Trophoblast cell (in vitro differentiated cells and primary cell): ENCODE results near the gene NDRG3.

Source experiments
- DNase-seq, 2 donors: peaks; one replicate each; pipeline ENCODE4 v3.0.0-alpha.2; 2016
- H2AFZ ChIP-seq: 2 replicates; pipeline ENCODE4 v1.6.1; 2013; ENCODE audit warnings: low read length, moderate library complexity, mild to moderate bottlenecking; ENCODE audit not compliant: insufficient read depth, poor library complexity
- H2AK5ac ChIP-seq: 2 replicates; pipeline ENCODE4 v1.6.1; 2013; ENCODE audit warnings: mild to moderate bottlenecking, low read length
- H2BK120ac ChIP-seq: 2 replicates; pipeline ENCODE4 v1.6.1; 2013; ENCODE audit warnings: low read length, mild to moderate bottlenecking, moderate library complexity; ENCODE audit not compliant: insufficient read depth, poor library complexity
- H2BK12ac ChIP-seq: 2 replicates; pipeline ENCODE4 v1.6.1; 2013; ENCODE audit warnings: mild to moderate bottlenecking, low read length, moderate library complexity
- H2BK5ac ChIP-seq: 2 replicates; pipeline ENCODE4 v1.6.1; 2013; ENCODE audit warnings: low read length, low read depth, moderate library complexity, mild to moderate bottlenecking; ENCODE audit not compliant: poor library complexity
- H3K14ac ChIP-seq: 2 replicates; pipeline ENCODE4 v1.6.1; 2013; ENCODE audit warnings: mild to moderate bottlenecking, low read length
- H3K18ac ChIP-seq: 2 replicates; pipeline ENCODE4 v1.6.1; 2013; ENCODE audit warnings: mild to moderate bottlenecking, low read length
- H3K23ac ChIP-seq: 2 replicates; pipeline ENCODE4 v1.6.1; 2013; ENCODE audit warnings: low read length
- H3K27ac ChIP-seq: 2 replicates; pipeline ENCODE4 v1.5.1; 2013; ENCODE audit warnings: low read depth, mild to moderate bottlenecking, inconsistent platforms, low read length, moderate library complexity
- H3K27me3 ChIP-seq: 2 replicates; pipeline ENCODE4 v1.6.1; 2013; ENCODE audit warnings: inconsistent platforms, mild to moderate bottlenecking, low read length, moderate library complexity; ENCODE audit not compliant: insufficient read depth
- H3K36me3 ChIP-seq, 2 experiments: 1 replicate in 1 of 2; 2 replicates in 1 of 2; pipeline ENCODE4 v1.6.1; 2013; ENCODE audit warnings: low read length in 2 of 2, mild to moderate bottlenecking in 2 of 2, moderate library complexity in 1 of 2; ENCODE audit not compliant: insufficient read depth in 2 of 2, control insufficient read depth in 1 of 2
- H3K4ac ChIP-seq: 2 replicates; pipeline ENCODE4 v1.6.1; 2013; ENCODE audit warnings: low read depth, mild to moderate bottlenecking, low read length, moderate library complexity
- H3K4me1 ChIP-seq, 2 experiments: 1 replicate in 1 of 2; 2 replicates in 1 of 2; pipeline ENCODE4 v1.6.1; 2013; ENCODE audit warnings: low read length in 2 of 2, mild to moderate bottlenecking in 2 of 2, moderate library complexity in 1 of 2; ENCODE audit not compliant: insufficient read depth in 2 of 2, control insufficient read depth in 1 of 2
- H3K4me2 ChIP-seq: 2 replicates; pipeline ENCODE4 v1.6.1; 2013; ENCODE audit warnings: inconsistent platforms, mild to moderate bottlenecking, low read length, moderate library complexity
- H3K4me3 ChIP-seq: 2 replicates; pipeline ENCODE4 v1.5.1; 2013; ENCODE audit warnings: mild to moderate bottlenecking, low read depth, low read length, inconsistent platforms
- H3K79me1 ChIP-seq: one replicate; pipeline ENCODE4 v1.6.1; 2013; ENCODE audit warnings: low read length
- H3K79me2 ChIP-seq: 2 replicates; pipeline ENCODE4 v1.6.1; 2013; ENCODE audit warnings: low read length, mild to moderate bottlenecking; ENCODE audit not compliant: control insufficient read depth, insufficient read depth, poor library complexity
- H3K9ac ChIP-seq: 2 replicates; pipeline ENCODE4 v1.6.1; 2013; ENCODE audit warnings: mild to moderate bottlenecking, low read length
- H3K9me3 ChIP-seq: 2 replicates; pipeline ENCODE4 v1.6.1; 2013; ENCODE audit warnings: low read depth, mild to moderate bottlenecking, control low read depth, inconsistent platforms, low read length; ENCODE audit not compliant: insufficient read depth
- H4K12ac ChIP-seq: 2 replicates; pipeline ENCODE4 v1.6.1; 2013; ENCODE audit warnings: low read depth, mild to moderate bottlenecking, low read length, moderate library complexity
- H4K8ac ChIP-seq: 2 replicates; pipeline ENCODE4 v1.6.1; 2013; ENCODE audit warnings: low read depth, mild to moderate bottlenecking, low read length, moderate library complexity
- H4K91ac ChIP-seq: one replicate; pipeline ENCODE4 v1.6.1; 2013; ENCODE audit warnings: low read depth, mild to moderate bottlenecking, low read length, moderate library complexity
- WGBS: extraction: QIAGEN DNeasy Blood & Tissue Kit; methylation state at CpG from one replicate; pipeline ENCODE4 v1.1.7; 2013; ENCODE audit warnings: missing lambda C conversion rate; ENCODE audit not compliant: insufficient read length, insufficient coverage; ENCODE audit errors: extremely low coverage; 5-methylcytosine and 5-hydroxymethylcytosine counted together

NDRG3 gene

GRCh38 chr20:36736451-36737182, 9.3 kb downstream of the NDRG3 start:
- H2BK12ac ChIP-seq = no peak overlapping the region
- H3K9me3 ChIP-seq = no peaks in the 10 kb centered on the region
- DNase-seq = peak in 1 of 2 donors; percentile 12
- no peak overlapping the region for H4K12ac ChIP-seq
- no peak overlapping the region for H2BK120ac ChIP-seq
- H2AFZ ChIP-seq = no peak overlapping the region
- H4K91ac ChIP-seq = no peak overlapping the region
- no peaks in the 10 kb centered on the region for H3K79me1 ChIP-seq
- no peak overlapping the region for H3K23ac ChIP-seq
- no peak overlapping the region for H3K27ac ChIP-seq
- no peak overlapping the region for H2AK5ac ChIP-seq
- H3K14ac ChIP-seq = no peak overlapping the region
- no peak overlapping the region for H3K4me2 ChIP-seq
- H3K4me1 ChIP-seq = peaks cover 3 to 5% of the 10 kb centered on the region in 2 experiments
- H4K8ac ChIP-seq = no peak overlapping the region
- no peak overlapping the region for H3K4ac ChIP-seq
- no peak overlapping the region for H3K18ac ChIP-seq
- H2BK5ac ChIP-seq = no peak overlapping the region
- H3K79me2 ChIP-seq = no peaks in the 10 kb centered on the region
- no peak overlapping the region for H3K9ac ChIP-seq
- no peak overlapping the region for H3K4me3 ChIP-seq
- H3K36me3 ChIP-seq = no peaks in the 10 kb centered on the region
- WGBS = no CpG with 5 or more reads among the region's 3 CpGs
- no peaks in the 10 kb centered on the region for H3K27me3 ChIP-seq

- Histone ChIP-seq H2BK120ac (no peak overlapping the region), H3K18ac (no peak overlapping the region), H3K23ac (no peak overlapping the region), H2AK5ac (no peak overlapping the region), H2BK5ac (no peak overlapping the region), H3K9ac (no peak overlapping the region), H3K27ac (no peak overlapping the region), H3K36me3 (no peaks in the 10 kb centered on the region), H3K4me2 (no peak overlapping the region), H3K4ac (no peak overlapping the region), H3K4me3 (no peak overlapping the region), H3K27me3 (no peaks in the 10 kb centered on the region), H3K9me3 (no peaks in the 10 kb centered on the region), H4K8ac (no peak overlapping the region), H3K14ac (no peak overlapping the region), H4K91ac (no peak overlapping the region), H3K4me1 (peaks cover 3 to 5% of the 10 kb centered on the region in 2 experiments), H3K79me2 (no peaks in the 10 kb centered on the region), H2BK12ac (no peak overlapping the region), H3K79me1 (no peaks in the 10 kb centered on the region), H2AFZ (no peak overlapping the region), H4K12ac (no peak overlapping the region)
- peak; percentile 15 to 70 for DNase-seq
- WGBS = no CpG with 5 or more reads among the region's 1 CpG
Observed at GRCh38 chr20:36732456-36732855, 13.4 kb downstream of the NDRG3 start.

GRCh38 chr20:36728986-36729385, 16.9 kb downstream of the NDRG3 start:
- H2BK12ac ChIP-seq = no peak overlapping the region
- no peaks in the 10 kb centered on the region for H3K27me3 ChIP-seq

GRCh38 chr20:36726168-36726567, 19.7 kb downstream of the NDRG3 start:
- H4K8ac ChIP-seq = no peak overlapping the region
- no peak overlapping the region for H4K91ac ChIP-seq
- no peak overlapping the region for H4K12ac ChIP-seq
- H3K79me1 ChIP-seq = no peaks in the 10 kb centered on the region
- H3K4me2 ChIP-seq = no peak overlapping the region
- H3K9ac ChIP-seq = no peak overlapping the region
- no peak overlapping the region for H3K23ac ChIP-seq
- WGBS = no CpG with 5 or more reads among the region's 3 CpGs
- H2AFZ ChIP-seq = no peak overlapping the region
- H2AK5ac ChIP-seq = no peak overlapping the region
- no peaks in the 10 kb centered on the region for H3K4me1 ChIP-seq
- H2BK12ac ChIP-seq = no peak overlapping the region
- H3K9me3 ChIP-seq = no peaks in the 10 kb centered on the region
- H3K4me3 ChIP-seq = no peak overlapping the region
- H2BK120ac ChIP-seq = no peak overlapping the region
- H2BK5ac ChIP-seq = no peak overlapping the region
- no peak overlapping the region for H3K14ac ChIP-seq
- H3K36me3 ChIP-seq = no peaks in the 10 kb centered on the region
- H3K79me2 ChIP-seq = no peaks in the 10 kb centered on the region
- H3K18ac ChIP-seq = no peak overlapping the region
- no peak overlapping the region for H3K27ac ChIP-seq
- no peak overlapping the region for H3K4ac ChIP-seq
- H3K27me3 ChIP-seq = no peaks in the 10 kb centered on the region
- no peak for DNase-seq

More at GRCh38 chr20:36728986-36729385, 16.9 kb downstream of the NDRG3 start:
- H3K4me1 ChIP-seq = peaks cover 0 to 5% of the 10 kb centered on the region in 2 experiments
- H3K79me2 ChIP-seq = no peaks in the 10 kb centered on the region
- H3K18ac ChIP-seq = no peak overlapping the region
- H3K36me3 ChIP-seq = no peaks in the 10 kb centered on the region
- no peak overlapping the region for H3K4me3 ChIP-seq
- no peak overlapping the region for H3K14ac ChIP-seq
- no peak overlapping the region for H3K27ac ChIP-seq
- WGBS = no CpG with 5 or more reads among the region's 3 CpGs
- no peak overlapping the region for H2AK5ac ChIP-seq
- peak; percentile 8 to 69 for DNase-seq
- no peak overlapping the region for H3K9ac ChIP-seq
- H3K4ac ChIP-seq = no peak overlapping the region
- no peak overlapping the region for H4K12ac ChIP-seq
- H3K4me2 ChIP-seq = no peak overlapping the region
- no peaks in the 10 kb centered on the region for H3K79me1 ChIP-seq
- no peak overlapping the region for H2BK5ac ChIP-seq
- H2BK120ac ChIP-seq = no peak overlapping the region
- H4K8ac ChIP-seq = no peak overlapping the region
- no peak overlapping the region for H4K91ac ChIP-seq
- no peak overlapping the region for H3K23ac ChIP-seq
- H3K9me3 ChIP-seq = no peaks in the 10 kb centered on the region
- H2AFZ ChIP-seq = no peak overlapping the region
